ENCODE results near the gene ZYX. TPM values are rescaled to one million over a fixed set of nuclear protein-coding genes. Genes with fewer than 3 reads are reported as not detected.
A peak's percentile ranks its signal among the peaks of the same experiment; 100 is the strongest.

Gene ZYX
- total RNA-seq, 1 donor from 2014 or later: 69.8 TPM

DNA sequence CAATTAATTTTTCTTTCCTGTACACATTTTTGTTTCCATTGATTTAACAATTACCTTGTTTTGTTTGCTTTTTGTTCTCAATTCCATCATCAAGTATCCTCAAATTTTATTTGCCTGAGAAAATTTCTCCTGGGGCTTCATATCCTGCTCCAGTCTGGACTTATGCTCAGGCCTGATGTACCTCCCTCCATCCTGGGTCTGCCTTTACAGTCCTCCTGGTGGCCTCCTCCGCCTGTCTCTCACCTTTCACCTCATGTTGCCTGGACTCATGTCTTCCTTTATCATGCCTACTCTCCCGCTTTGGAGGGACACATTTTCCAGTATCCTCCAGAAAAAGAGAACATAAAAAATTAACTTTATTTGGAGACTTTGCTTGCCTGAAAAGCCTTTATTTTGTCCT is 50.0 kb downstream of the ZYX start:
- DNase-seq (no peak), ATAC-seq (ENCODE audit: poor library complexity) (no peak)
- intact Hi-C loops (cut with DNase I): no loop called here

DNA sequence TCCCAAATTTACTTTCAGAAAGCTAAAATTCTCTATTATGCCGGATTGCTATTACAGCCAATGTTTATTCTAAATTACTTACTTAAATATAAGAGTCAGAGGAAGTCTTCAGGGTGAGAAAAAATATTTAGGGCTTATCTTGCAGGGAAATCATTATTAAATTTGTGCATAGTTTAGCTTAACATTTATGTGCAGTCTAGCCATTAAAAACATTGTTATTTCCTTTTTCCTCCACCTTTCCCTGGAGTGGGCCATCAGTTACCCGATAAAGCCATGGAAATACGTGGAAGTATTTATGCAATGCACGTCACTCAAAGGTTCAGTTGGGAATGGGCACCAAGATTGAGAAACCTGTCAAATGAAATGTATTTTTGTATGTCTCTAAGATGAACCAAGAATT is 52.6 kb downstream of the ZYX start:
- intact Hi-C loops (cut with DNase I): no loop called here
- DNase-seq (no peak), ATAC-seq (ENCODE audit: poor library complexity) (no peak)

DNA sequence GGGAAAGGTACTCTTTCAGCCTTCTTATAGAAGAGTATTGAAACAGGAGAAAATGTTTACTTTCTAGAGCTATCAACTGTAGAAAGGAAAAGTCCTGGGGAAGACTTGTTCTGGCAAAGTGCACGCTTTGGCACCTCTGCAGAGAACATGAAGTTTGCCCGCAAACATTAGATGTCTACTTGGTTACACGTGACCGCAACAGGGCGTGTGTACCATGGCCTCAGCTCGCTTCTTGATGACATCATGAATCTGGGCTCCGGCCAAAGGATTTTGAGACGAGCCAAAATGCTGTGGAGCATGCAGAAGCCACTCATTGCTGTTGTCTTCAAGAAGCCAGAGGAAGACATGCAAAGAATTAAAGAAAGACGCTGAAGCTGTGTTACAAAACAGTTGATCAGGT is 53.5 kb downstream of the ZYX start:
- intact Hi-C loops (cut with DNase I): no loop called here
- DNase-seq: peak; percentile 71
- ATAC-seq (ENCODE audit: poor library complexity): peak; percentile 51

DNA sequence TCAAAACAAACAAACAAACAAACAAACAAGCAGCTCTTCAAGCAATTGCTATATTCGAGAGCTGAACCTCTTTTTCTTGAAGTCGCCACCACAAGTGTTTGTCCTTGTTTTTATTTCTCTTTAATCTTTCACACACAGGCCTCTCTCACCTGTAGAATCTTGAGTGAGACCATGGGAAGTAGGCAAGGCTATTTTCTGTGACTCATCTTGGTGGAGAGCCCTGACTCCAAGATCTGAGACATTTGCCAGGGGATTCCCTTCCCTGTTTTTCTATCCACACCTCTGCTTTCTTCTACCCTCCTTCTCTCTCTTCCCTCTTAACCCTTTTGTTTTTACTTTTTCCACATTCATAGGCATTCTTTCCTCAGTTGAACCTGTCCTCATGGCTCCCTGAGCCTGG is 54.1 kb downstream of the ZYX start:
- intact Hi-C loops (cut with DNase I): no loop called here
- ATAC-seq (ENCODE audit: poor library complexity) (no peak), DNase-seq (no peak)

DNA sequence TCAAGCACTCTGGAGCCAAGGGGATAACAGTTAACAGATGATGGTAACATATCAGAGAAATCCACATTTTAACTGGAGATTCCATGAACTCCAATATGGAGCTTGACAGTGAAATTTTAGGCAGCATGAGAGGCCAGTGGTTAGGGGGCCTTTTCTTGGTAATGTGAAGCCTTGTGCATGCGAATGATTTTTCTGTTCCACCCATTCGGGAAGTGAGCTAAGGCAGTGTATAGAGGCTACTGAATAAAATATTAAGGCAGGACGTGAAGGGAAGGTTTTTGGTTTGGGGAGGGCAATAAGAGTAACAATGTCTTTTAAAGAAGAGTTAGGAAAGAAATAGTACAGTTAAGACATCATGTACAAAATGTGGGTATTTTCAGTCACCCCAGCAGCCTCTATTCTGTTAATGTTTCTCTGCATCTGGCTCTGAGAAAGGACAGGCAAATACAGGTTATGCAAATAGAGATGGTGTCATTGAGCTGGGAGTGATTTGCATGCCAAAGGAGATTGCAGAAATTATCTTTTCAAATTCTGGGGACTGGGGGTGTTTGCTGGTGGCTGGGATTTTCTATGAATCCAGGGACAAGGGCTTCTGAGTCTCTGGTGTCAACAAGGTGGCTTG is 55.3 kb downstream of the ZYX start:
- intact Hi-C loops (cut with DNase I): no loop called here
- ATAC-seq (ENCODE audit: poor library complexity) (no peak), DNase-seq (no peak)

DNA sequence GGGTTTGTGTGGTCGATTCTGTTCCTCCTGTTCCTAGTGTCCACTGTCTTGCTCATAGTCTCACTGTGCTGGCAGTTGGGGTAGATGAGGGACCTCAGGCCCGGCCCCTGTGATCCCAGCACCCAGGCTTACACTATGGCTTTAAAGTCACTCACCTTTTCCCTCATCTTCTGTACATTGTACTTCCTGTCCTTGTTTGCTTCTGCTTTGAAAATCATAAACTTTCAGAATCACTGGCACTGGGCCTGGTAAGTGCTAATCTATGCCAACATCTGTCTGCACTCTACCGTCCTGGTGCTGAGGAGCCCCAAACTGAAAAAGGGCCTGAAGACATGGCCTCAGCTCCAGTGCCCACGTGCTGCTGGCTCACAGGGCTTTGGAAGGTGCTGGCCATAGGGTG is 56.4 kb downstream of the ZYX start:
- intact Hi-C loops (cut with DNase I): no loop called here
- ATAC-seq (ENCODE audit: poor library complexity): no peak
- DNase-seq: no peak

DNA sequence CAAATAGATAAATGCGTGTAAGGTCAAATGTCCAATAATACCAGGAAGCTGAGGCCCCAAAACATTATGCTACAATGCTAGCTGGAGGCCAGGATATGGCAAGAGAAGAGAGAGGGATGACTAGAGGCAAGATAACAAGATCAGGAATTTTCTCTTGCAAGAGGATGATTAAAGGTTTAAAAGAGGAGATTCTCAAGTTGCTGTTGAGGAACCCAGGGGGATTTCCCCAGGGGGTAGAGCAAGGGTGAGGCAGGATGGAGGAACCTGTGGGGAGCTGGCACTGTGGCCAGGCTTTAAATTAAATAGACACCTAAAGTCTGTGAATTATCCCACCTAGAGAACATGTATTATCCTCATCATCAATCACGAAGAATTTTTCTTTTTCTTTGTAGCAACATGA is 58.7 kb downstream of the ZYX start:
- DNase-seq (no peak), ATAC-seq (ENCODE audit: poor library complexity) (no peak)
- intact Hi-C loops (cut with DNase I): no loop called here

Small RNA genes within 50 kb of the gene (microRNA-seq; reads per million reads assigned to microRNA genes)
- not detected for gene MIR6892

Other genes with a start within 250 kb of the ZYX start
- gene PIP, start 249.3 kb upstream of the ZYX start, total RNA-seq: not detected
- gene TAS2R39, start 197.9 kb upstream of the ZYX start, total RNA-seq: not detected
- not detected for gene TAS2R40, start 159.3 kb upstream of the ZYX start, total RNA-seq
- gene GSTK1, start 117.9 kb upstream of the ZYX start, total RNA-seq: 276 TPM
- gene TMEM139, start 96.4 kb upstream of the ZYX start, total RNA-seq: 16.1 TPM
- gene CASP2, start 93.0 kb upstream of the ZYX start, total RNA-seq: 11.1 TPM
- gene CLCN1, start 65.2 kb upstream of the ZYX start, total RNA-seq: 0.08 TPM
- 0.59 TPM for gene FAM131B, start 18.6 kb upstream of the ZYX start, total RNA-seq
- gene EPHA1, start 27.5 kb downstream of the ZYX start, total RNA-seq: 0.08 TPM
- gene TAS2R60, start 62.1 kb downstream of the ZYX start, total RNA-seq: not detected
- not detected for gene TAS2R41, start 96.5 kb downstream of the ZYX start, total RNA-seq
- gene CTAGE15, start 190.5 kb downstream of the ZYX start, total RNA-seq: not detected
- gene TCAF2, start 239.6 kb downstream of the ZYX start, total RNA-seq: 0.27 TPM